SK-N-SH (cell line): ENCODE results near the gene SUCLG2.

Experiments used
- POLR2AphosphoS5 ChIP-seq: IDR thresholded peaks from 2 replicates; pipeline ENCODE4 v1.6.1; 2012; ENCODE audit warnings: low read depth, low read length
- TF ChIP-seq, protein P1 (sequence below): fragments of 200-600 bp; sonication (generic); IDR thresholded peaks from 2 replicates; pipeline ENCODE4 v1.6.1; 2017; ENCODE audit warnings: antibody characterized with exemption, mild to moderate bottlenecking, moderate library complexity

DNA sequence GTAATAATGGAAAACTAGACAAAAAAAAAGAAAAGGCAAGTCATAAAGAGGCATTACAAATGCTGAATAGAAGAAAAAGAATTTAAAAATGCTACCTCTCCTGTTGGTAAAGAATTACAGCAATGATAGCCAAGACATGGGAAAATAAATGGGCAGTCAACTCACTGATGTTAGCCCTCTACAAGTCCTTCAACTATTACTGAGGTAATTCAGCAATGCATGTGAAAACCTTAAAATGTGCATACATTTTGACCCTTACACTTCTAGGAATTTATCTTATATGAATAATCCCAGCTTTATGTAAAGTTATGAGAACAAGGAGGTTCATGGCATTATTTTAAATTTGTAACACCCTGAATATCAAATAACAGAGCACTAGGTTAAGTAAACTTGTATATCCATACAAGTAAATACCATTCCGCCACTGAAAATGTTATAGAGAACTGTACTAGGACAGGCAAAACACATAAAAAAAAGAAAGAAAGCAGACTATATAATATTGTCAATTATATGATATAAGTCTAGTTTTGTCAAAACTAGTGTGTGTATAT is 166.8 kb downstream of the SUCLG2 start:
- TF ChIP-seq POLR2AphosphoS5, result no peak
- TF ChIP-seq, protein P1, sequence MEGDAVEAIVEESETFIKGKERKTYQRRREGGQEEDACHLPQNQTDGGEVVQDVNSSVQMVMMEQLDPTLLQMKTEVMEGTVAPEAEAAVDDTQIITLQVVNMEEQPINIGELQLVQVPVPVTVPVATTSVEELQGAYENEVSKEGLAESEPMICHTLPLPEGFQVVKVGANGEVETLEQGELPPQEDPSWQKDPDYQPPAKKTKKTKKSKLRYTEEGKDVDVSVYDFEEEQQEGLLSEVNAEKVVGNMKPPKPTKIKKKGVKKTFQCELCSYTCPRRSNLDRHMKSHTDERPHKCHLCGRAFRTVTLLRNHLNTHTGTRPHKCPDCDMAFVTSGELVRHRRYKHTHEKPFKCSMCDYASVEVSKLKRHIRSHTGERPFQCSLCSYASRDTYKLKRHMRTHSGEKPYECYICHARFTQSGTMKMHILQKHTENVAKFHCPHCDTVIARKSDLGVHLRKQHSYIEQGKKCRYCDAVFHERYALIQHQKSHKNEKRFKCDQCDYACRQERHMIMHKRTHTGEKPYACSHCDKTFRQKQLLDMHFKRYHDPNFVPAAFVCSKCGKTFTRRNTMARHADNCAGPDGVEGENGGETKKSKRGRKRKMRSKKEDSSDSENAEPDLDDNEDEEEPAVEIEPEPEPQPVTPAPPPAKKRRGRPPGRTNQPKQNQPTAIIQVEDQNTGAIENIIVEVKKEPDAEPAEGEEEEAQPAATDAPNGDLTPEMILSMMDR, result no peak
